ENCODE results near the gene LUC7L. TPM values are rescaled to one million over a fixed set of nuclear protein-coding genes. Genes with fewer than 3 reads are reported as not detected.

The LUC7L gene
- total RNA-seq, 1 donor from 2014 or later = 231 TPM

- TF ChIP-seq EZH2 (IDR thresholded peaks at IDR 0.05) (no peak), EZH2phosphoT487 (IDR thresholded peaks at IDR 0.05) (no peak), CTCF (IDR thresholded peaks at IDR 0.05) (no peak)
- H3K4me3 ChIP-seq = no peak overlapping the region
- no peaks in the 10 kb centered on the region for H3F3A ChIP-seq (ENCODE audit: low read depth)
- peaks cover 19% of the 10 kb centered on the region for H3K36me3 Mint-ChIP-seq
- H4K20me1 ChIP-seq (ENCODE audit: low read depth) = no peaks in the 10 kb centered on the region
- no peak overlapping the region for H2AFZ ChIP-seq (replicated peaks)
- peaks cover 3% of the 10 kb centered on the region for H3K27me3 Mint-ChIP-seq (ENCODE audit: insufficient read depth, low read depth)
- no peak overlapping the region for H3K4me2 ChIP-seq
- no peaks in the 10 kb centered on the region for H3K9me3 ChIP-seq (ENCODE audit: low read depth)
- H3K27me3 ChIP-seq = no peaks in the 10 kb centered on the region
- H3K4me3 Mint-ChIP-seq = no peak overlapping the region
- H3K9ac ChIP-seq = no peak overlapping the region
- no peaks in the 10 kb centered on the region for H3K79me2 ChIP-seq (ENCODE audit: low read depth)
- H3K4me1 ChIP-seq = no peaks in the 10 kb centered on the region
- no peak overlapping the region for H3K27ac Mint-ChIP-seq
- no peaks in the 10 kb centered on the region for H3K36me3 ChIP-seq
- H3K4me1 Mint-ChIP-seq = no peaks in the 10 kb centered on the region
- DNase-seq (ENCODE audit: low spot score) = no peak
- H3K9me3 Mint-ChIP-seq = no peaks in the 10 kb centered on the region
- H3K27ac ChIP-seq = no peak overlapping the region
Observed at GRCh38 chr16:261031-261691, 31.9 kb upstream of the LUC7L start.

- Mint-ChIP-seq H3K36me3 (peaks cover 24% of the 10 kb centered on the region), H3K27ac (no peak overlapping the region), H3K9me3 (no peaks in the 10 kb centered on the region), H3K4me1 (no peaks in the 10 kb centered on the region), H3K4me3 (no peak overlapping the region), H3K27me3 (ENCODE audit: insufficient read depth, low read depth) (peaks cover 3% of the 10 kb centered on the region)
- no peaks in the 10 kb centered on the region for H3K4me1 ChIP-seq
- H3K9me3 ChIP-seq (ENCODE audit: low read depth) = no peaks in the 10 kb centered on the region
- no peaks in the 10 kb centered on the region for H3F3A ChIP-seq (ENCODE audit: low read depth)
- H3K4me3 ChIP-seq = no peak overlapping the region
- no peaks in the 10 kb centered on the region for H3K36me3 ChIP-seq
- H3K27me3 ChIP-seq = no peaks in the 10 kb centered on the region
- no peaks in the 10 kb centered on the region for H4K20me1 ChIP-seq (ENCODE audit: low read depth)
- TF ChIP-seq EZH2phosphoT487 (IDR thresholded peaks at IDR 0.05) (no peak), EZH2 (IDR thresholded peaks at IDR 0.05) (no peak), CTCF (IDR thresholded peaks at IDR 0.05) (no peak)
- H3K27ac ChIP-seq = no peak overlapping the region
- no peak overlapping the region for H3K9ac ChIP-seq
- H2AFZ ChIP-seq (replicated peaks) = no peak overlapping the region
- DNase-seq (ENCODE audit: low spot score) = no peak
- H3K4me2 ChIP-seq = no peak overlapping the region
- H3K79me2 ChIP-seq (ENCODE audit: low read depth) = no peaks in the 10 kb centered on the region
Observed at GRCh38 chr16:260326-260725, 31.1 kb upstream of the LUC7L start.

GRCh38 chr16:259814-260253, 30.6 kb upstream of the LUC7L start:
- DNase-seq (ENCODE audit: low spot score) = no peak
- Mint-ChIP-seq H3K27ac (no peak overlapping the region), H3K36me3 (peaks cover 27% of the 10 kb centered on the region), H3K9me3 (no peaks in the 10 kb centered on the region), H3K4me1 (no peaks in the 10 kb centered on the region), H3K4me3 (no peak overlapping the region), H3K27me3 (ENCODE audit: insufficient read depth, low read depth) (peaks cover 3% of the 10 kb centered on the region)
- Histone ChIP-seq H3K4me2 (no peak overlapping the region), H3F3A (ENCODE audit: low read depth) (no peaks in the 10 kb centered on the region), H2AFZ (replicated peaks) (no peak overlapping the region), H3K79me2 (ENCODE audit: low read depth) (no peaks in the 10 kb centered on the region), H3K9me3 (ENCODE audit: low read depth) (no peaks in the 10 kb centered on the region), H4K20me1 (ENCODE audit: low read depth) (no peaks in the 10 kb centered on the region), H3K27ac (no peak overlapping the region), H3K9ac (no peak overlapping the region), H3K36me3 (no peaks in the 10 kb centered on the region), H3K4me3 (no peak overlapping the region), H3K27me3 (no peaks in the 10 kb centered on the region), H3K4me1 (no peaks in the 10 kb centered on the region)
- TF ChIP-seq CTCF (IDR thresholded peaks at IDR 0.05) (no peak), EZH2 (IDR thresholded peaks at IDR 0.05) (no peak), EZH2phosphoT487 (IDR thresholded peaks at IDR 0.05) (no peak)
